A549 (cell line): Measurements from ENCODE around the gene GAS7. TPM values are rescaled to one million over a fixed set of nuclear protein-coding genes. Genes with fewer than 3 reads are reported as not detected.

Experiments used
- ATAC-seq, 2 experiments: fragments of 200-7000 bp in 1 of 2; fragments of >200 bp in 1 of 2; cut with Nextera tagmentation in 1 of 2; cut with Tn5 transposase in 1 of 2; 3 replicates each; pipeline versions ENCODE4 v1.8.0 to v1.9.1; 2018 to 2020; ENCODE audit warnings: mild to moderate bottlenecking in 1 of 2, moderate library complexity in 1 of 2
- CTCF ChIA-PET: fragments of 300-600 bp; sonication (Branson Sonifier 250); formaldehyde crosslinking; extraction: SDS; loops from one replicate; lab custom pipeline; 2021; ENCODE audit warnings: antibody characterized with exemption, inconsistent platforms; lab: Yijun Ruan, JAX
- POLR2A ChIA-PET: fragments of 350-600 bp; formaldehyde crosslinking; extraction: SDS; loops from one replicate; lab custom pipeline; 2021; ENCODE audit warnings: antibody characterized with exemption, inconsistent platforms; lab: Yijun Ruan, JAX
- DNase-seq, 2 experiments: peaks; one replicate each; pipeline versions ENCODE4 v3.0.0 to v3.0.0-alpha.2; 2011 to 2016; ENCODE audit warnings: low read depth in 1 of 2, low spot score in 1 of 2
- FAIRE-seq: peaks from 2 replicates; lab custom pipeline; 2011; peaks lifted over from hg19 to GRCh38; lab: Jason Lieb, UNC
- H3K27ac ChIP-seq, 2 experiments: fragments of >200 bp; sonication (Bioruptor Twin); formaldehyde crosslinking; 3 replicates each; pipeline ENCODE4 v1.5.1; 2016 to 2017
- H3K4me1 ChIP-seq: fragments of >200 bp; sonication (Bioruptor Twin); formaldehyde crosslinking; 3 replicates; pipeline ENCODE4 v1.6.1; 2016
- H3K4me2 ChIP-seq: fragments of >200 bp; sonication (Bioruptor Twin); formaldehyde crosslinking; 3 replicates; pipeline ENCODE4 v1.6.1; 2016
- H3K4me3 ChIP-seq: fragments of >200 bp; sonication (Bioruptor Twin); formaldehyde crosslinking; 3 replicates; pipeline ENCODE4 v1.5.1; 2016
- H3K9me3 ChIP-seq: fragments of >200 bp; sonication (Bioruptor Twin); formaldehyde crosslinking; 3 replicates; pipeline ENCODE4 v1.6.1; 2016
- ATOH8 ChIP-seq: fragments of 250-450 bp; sonication (Bioruptor Pico); IDR thresholded peaks from 2 replicates; pipeline ENCODE4 v1.5.0; 2020; ENCODE audit warnings: low read depth, mild to moderate bottlenecking, moderate library complexity
- BCL3 ChIP-seq: fragments of >200 bp; sonication (Bioruptor Twin); formaldehyde crosslinking; IDR thresholded peaks from 3 replicates; pipeline ENCODE4 v1.6.1; 2016
- BHLHE40 ChIP-seq: IDR thresholded peaks from 2 replicates; pipeline ENCODE4 v1.6.1; 2012; ENCODE audit warnings: low read depth, low read length, inconsistent platforms
- CHD2 ChIP-seq: fragments of 150-350 bp; IDR thresholded peaks from 2 replicates; pipeline ENCODE4 v1.6.1; 2014; ENCODE audit warnings: low read length; ENCODE audit not compliant: partially characterized antibody
- ELK1 ChIP-seq: fragments of 150-350 bp; IDR thresholded peaks from 2 replicates; pipeline ENCODE4 v1.6.1; 2014; ENCODE audit warnings: low read depth, mild to moderate bottlenecking, low read length
- ESRRA ChIP-seq: fragments of 150-350 bp; IDR thresholded peaks from 2 replicates; pipeline ENCODE4 v1.6.1; 2014; ENCODE audit warnings: mild to moderate bottlenecking, low read length, borderline replicate concordance
- FOSL2 ChIP-seq, 2 experiments: fragments of 450-650 bp in 1 of 2; fragments of >200 bp in 1 of 2; sonication (Bioruptor Twin) in 1 of 2; formaldehyde crosslinking; IDR thresholded peaks; 2 replicates each; pipeline versions ENCODE4 v1.5.0 to v1.6.1; 2016 to 2020; ENCODE audit warnings: mild to moderate bottlenecking in 1 of 2, moderate library complexity in 1 of 2
- FOXS1 ChIP-seq: fragments of 250-450 bp; sonication (Bioruptor Pico); IDR thresholded peaks from 2 replicates; pipeline ENCODE4 v1.5.0; 2020; ENCODE audit warnings: mild to moderate bottlenecking, moderate library complexity
- HMGXB4 ChIP-seq: fragments of 250-450 bp; sonication (Bioruptor Pico); IDR thresholded peaks from 2 replicates; pipeline ENCODE4 v1.5.0; 2021; ENCODE audit warnings: mild to moderate bottlenecking, moderate library complexity, borderline replicate concordance
- HOXA7 ChIP-seq: fragments of 250-450 bp; sonication (Bioruptor Pico); IDR thresholded peaks from 2 replicates; pipeline ENCODE4 v1.5.0; 2020; ENCODE audit warnings: mild to moderate bottlenecking, moderate library complexity
- HOXB13 ChIP-seq: fragments of 250-450 bp; sonication (Bioruptor Pico); IDR thresholded peaks from 2 replicates; pipeline ENCODE4 v1.5.0; 2020; ENCODE audit warnings: low read depth, mild to moderate bottlenecking, moderate library complexity
- KDM1A ChIP-seq: fragments of 200-600 bp; sonication (generic); IDR thresholded peaks from 2 replicates; pipeline ENCODE4 v1.6.1; 2016; ENCODE audit warnings: low read depth, mild to moderate bottlenecking
- MAFK ChIP-seq: fragments of 450-650 bp; IDR thresholded peaks from 2 replicates; pipeline ENCODE4 v1.6.1; 2014; ENCODE audit not compliant: partially characterized antibody
- NPAS2 ChIP-seq: fragments of 250-450 bp; sonication (Bioruptor Pico); IDR thresholded peaks from 2 replicates; pipeline ENCODE4 v1.8.0; 2022; ENCODE audit warnings: mild to moderate bottlenecking, moderate library complexity, borderline replicate concordance
- PHF8 ChIP-seq: fragments of 200-600 bp; sonication (generic); IDR thresholded peaks from 2 replicates; pipeline ENCODE4 v1.6.1; 2016; ENCODE audit warnings: low read depth, mild to moderate bottlenecking, antibody characterized with exemption, moderate library complexity, borderline replicate concordance
- POLR2A ChIP-seq: IDR thresholded peaks from 2 replicates; pipeline ENCODE4 v1.6.1; 2012; ENCODE audit warnings: mild to moderate bottlenecking, low read length
- RARB ChIP-seq: fragments of 250-450 bp; sonication (Bioruptor Pico); IDR thresholded peaks from 2 replicates; pipeline ENCODE4 v1.8.0; 2021; ENCODE audit warnings: mild to moderate bottlenecking, moderate library complexity
- SMC3 ChIP-seq: fragments of >200 bp; sonication (Bioruptor Twin); formaldehyde crosslinking; IDR thresholded peaks from 3 replicates; pipeline ENCODE4 v1.6.1; 2018; ENCODE audit warnings: inconsistent platforms
- TFCP2L1 ChIP-seq: fragments of 250-450 bp; sonication (Bioruptor Pico); IDR thresholded peaks from 2 replicates; pipeline ENCODE4 v1.5.0; 2021; ENCODE audit warnings: mild to moderate bottlenecking
- TP53 ChIP-seq: fragments of 250-450 bp; sonication (Bioruptor Pico); IDR thresholded peaks from 2 replicates; pipeline ENCODE4 v1.5.0; 2021; ENCODE audit warnings: mild to moderate bottlenecking, moderate library complexity
- USF2 ChIP-seq: fragments of 450-650 bp; IDR thresholded peaks from 2 replicates; pipeline ENCODE4 v1.6.1; 2014; ENCODE audit warnings: antibody characterized with exemption
- ZFP36 ChIP-seq: fragments of 450-650 bp; IDR thresholded peaks from 2 replicates; pipeline ENCODE4 v1.6.1; 2014; ENCODE audit warnings: borderline replicate concordance; ENCODE audit not compliant: partially characterized antibody
- WGBS: methylation state at CpG from one replicate; pipeline ENCODE4 v1.1.6; 2017; ENCODE audit errors: missing lambda C conversion rate; 5-methylcytosine and 5-hydroxymethylcytosine counted together
- polyA plus RNA-seq, 4 experiments: library from polyadenylated mRNA; depleted of rRNA in 3 of 4; stranded (reverse); fragments of >200 nt; fragmentation: RNase III in 1 of 4; extraction: RNeasy Plus Mini Kit Qiagen cat#74134 plus additional on column Dnase treatment in 1 of 4; gene quantifications; 2 replicates in 3 of 4; 3 replicates in 1 of 4; pipeline ENCODE4 v1.2.3, GENCODE V29; 2011 to 2017
- TF ChIP-seq, protein P1 (sequence below): IDR thresholded peaks from 2 replicates; pipeline ENCODE4 v1.6.1; 2012
- TF ChIP-seq, protein P2 (sequence below): fragments of 200-600 bp; sonication (generic); IDR thresholded peaks from 2 replicates; pipeline ENCODE4 v1.6.1; 2016; ENCODE audit warnings: antibody characterized with exemption, mild to moderate bottlenecking, moderate library complexity

The GAS7 gene
- polyA plus RNA-seq, 2 of the 4 experiments (the other 2 are of a cell fraction), result 1.3 to 1.5 TPM

- Histone ChIP-seq H3K9me3 (no peaks in the 10 kb centered on the region), H3K4me2 (peak overlapping the region; percentile 38), H3K4me3 (no peak overlapping the region), H3K27ac (no peak overlapping the region), H3K4me1 (peaks cover 33% of the 10 kb centered on the region)
- POLR2A ChIA-PET, result no interaction called here
- no peak for FAIRE-seq
- CTCF ChIA-PET, result interaction anchor here (0.6 to 14.5 kb wide), 5 partner anchors 9 to 640 kb away, joined by 3 to 232 read pairs (median 5); no protein-coding TSS in a partner anchor
- no peak for DNase-seq
- 20% methylated on average over 3 of the region's 3 CpGs for WGBS
- ATAC-seq, result peak in 1 of 2 experiments; percentile 23; a peak in 2 of 6 replicates
- no peak for TF ChIP-seq PHF8
- no peak for TF ChIP-seq FOSL2 (IDR thresholded peaks at IDR 0.05)
- 0 out of 2 replicates have a peak, but pooled peaks have one; percentile 18 for TF ChIP-seq FOSL2 (CRISPR knock-in tag; IDR thresholded peaks at IDR 0.05)
- no peak for TF ChIP-seq ELK1
- no peak for TF ChIP-seq KDM1A
- TF ChIP-seq, protein P1, sequence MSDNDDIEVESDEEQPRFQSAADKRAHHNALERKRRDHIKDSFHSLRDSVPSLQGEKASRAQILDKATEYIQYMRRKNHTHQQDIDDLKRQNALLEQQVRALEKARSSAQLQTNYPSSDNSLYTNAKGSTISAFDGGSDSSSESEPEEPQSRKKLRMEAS, result no peak
- no peak for TF ChIP-seq BCL3
- no peak for TF ChIP-seq CHD2
- TF ChIP-seq TFCP2L1, result no peak
These were observed 221.2 kb downstream of the GAS7 start for GRCh38 chr17:9977180-9977575.

- Histone ChIP-seq H3K4me1 (peaks cover 38% of the 10 kb centered on the region), H3K9me3 (no peaks in the 10 kb centered on the region), H3K27ac (no peak overlapping the region), H3K4me3 (no peak overlapping the region), H3K4me2 (no peak overlapping the region; the same call in 2 of the 3 replicates)
- DNase-seq (no peak), FAIRE-seq (no peak), ATAC-seq (no peak)
- CTCF ChIA-PET, result interaction anchor here (0.6 to 14.5 kb wide), 5 partner anchors 10 to 641 kb away, joined by 3 to 232 read pairs (median 5); no protein-coding TSS in a partner anchor
- TF ChIP-seq HOXB13 (no peak), USF2 (no peak), SMC3 (no peak), RARB (no peak), NPAS2 (CRISPR knock-in tag) (no peak), BHLHE40 (no peak), HMGXB4 (CRISPR knock-in tag) (no peak), MAFK (no peak), POLR2A (no peak), KDM1A (no peak), ESRRA (no peak), ZFP36 (no peak), CHD2 (no peak), ATOH8 (CRISPR knock-in tag) (no peak), FOXS1 (CRISPR knock-in tag) (no peak), HOXA7 (CRISPR knock-in tag) (no peak), TP53 (CRISPR knock-in tag) (no peak)
- TF ChIP-seq, protein P2, sequence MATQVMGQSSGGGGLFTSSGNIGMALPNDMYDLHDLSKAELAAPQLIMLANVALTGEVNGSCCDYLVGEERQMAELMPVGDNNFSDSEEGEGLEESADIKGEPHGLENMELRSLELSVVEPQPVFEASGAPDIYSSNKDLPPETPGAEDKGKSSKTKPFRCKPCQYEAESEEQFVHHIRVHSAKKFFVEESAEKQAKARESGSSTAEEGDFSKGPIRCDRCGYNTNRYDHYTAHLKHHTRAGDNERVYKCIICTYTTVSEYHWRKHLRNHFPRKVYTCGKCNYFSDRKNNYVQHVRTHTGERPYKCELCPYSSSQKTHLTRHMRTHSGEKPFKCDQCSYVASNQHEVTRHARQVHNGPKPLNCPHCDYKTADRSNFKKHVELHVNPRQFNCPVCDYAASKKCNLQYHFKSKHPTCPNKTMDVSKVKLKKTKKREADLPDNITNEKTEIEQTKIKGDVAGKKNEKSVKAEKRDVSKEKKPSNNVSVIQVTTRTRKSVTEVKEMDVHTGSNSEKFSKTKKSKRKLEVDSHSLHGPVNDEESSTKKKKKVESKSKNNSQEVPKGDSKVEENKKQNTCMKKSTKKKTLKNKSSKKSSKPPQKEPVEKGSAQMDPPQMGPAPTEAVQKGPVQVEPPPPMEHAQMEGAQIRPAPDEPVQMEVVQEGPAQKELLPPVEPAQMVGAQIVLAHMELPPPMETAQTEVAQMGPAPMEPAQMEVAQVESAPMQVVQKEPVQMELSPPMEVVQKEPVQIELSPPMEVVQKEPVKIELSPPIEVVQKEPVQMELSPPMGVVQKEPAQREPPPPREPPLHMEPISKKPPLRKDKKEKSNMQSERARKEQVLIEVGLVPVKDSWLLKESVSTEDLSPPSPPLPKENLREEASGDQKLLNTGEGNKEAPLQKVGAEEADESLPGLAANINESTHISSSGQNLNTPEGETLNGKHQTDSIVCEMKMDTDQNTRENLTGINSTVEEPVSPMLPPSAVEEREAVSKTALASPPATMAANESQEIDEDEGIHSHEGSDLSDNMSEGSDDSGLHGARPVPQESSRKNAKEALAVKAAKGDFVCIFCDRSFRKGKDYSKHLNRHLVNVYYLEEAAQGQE, result no peak
- POLR2A ChIA-PET, result no interaction called here
- 80% methylated on average over 10 of the region's 10 CpGs for WGBS
These were observed 221.9 kb downstream of the GAS7 start for GRCh38 chr17:9976283-9977179.
